GM19238 (cell line): ENCODE data around the gene NPR2.

Source experiments
- DNase-seq: peaks from one replicate; pipeline ENCODE4 v3.0.0; 2011; ENCODE audit warnings: low spot score; ENCODE audit not compliant: insufficient read length

NPR2 gene

GRCh38 chr9:35791297-35791921 is at the start of gene NPR2:
Gene NPR2, plus strand, starts transcription at chr9:35791591. Its CDS starts 818 bp downstream, at chr9:35792409.
- DNase-seq: no peak

- DNase-seq: no peak
Measured at GRCh38 chr9:35741740-35742139, 49.7 kb upstream of the NPR2 start.

- no peak for DNase-seq
Measured at GRCh38 chr9:35743452-35743851, 47.9 kb upstream of the NPR2 start.

- no peak for DNase-seq
Measured at GRCh38 chr9:35743880-35744518, 47.4 kb upstream of the NPR2 start.

GRCh38 chr9:35745569-35745968 is 45.8 kb upstream of the NPR2 start:
- DNase-seq: no peak

DNA sequence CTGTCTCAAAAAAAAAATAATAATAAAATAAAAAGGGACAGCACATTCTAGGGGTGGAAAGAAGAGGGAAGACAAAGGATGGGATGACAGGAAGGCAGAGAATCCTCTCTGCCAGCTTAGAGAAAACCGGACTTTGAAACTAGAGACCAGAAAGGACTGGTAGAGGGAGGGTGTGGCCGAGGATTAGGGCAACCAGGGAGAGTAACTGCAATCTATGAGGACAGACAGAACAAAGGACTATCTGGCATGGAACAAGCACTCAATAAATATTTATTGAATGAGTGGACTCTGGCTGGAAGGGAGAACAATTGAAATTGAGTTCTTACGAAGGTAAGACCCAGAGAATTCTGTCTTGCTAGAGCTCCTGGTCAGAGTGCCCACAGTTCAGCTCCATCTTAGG is 44.8 kb upstream of the NPR2 start:
- DNase-seq: no peak

DNA sequence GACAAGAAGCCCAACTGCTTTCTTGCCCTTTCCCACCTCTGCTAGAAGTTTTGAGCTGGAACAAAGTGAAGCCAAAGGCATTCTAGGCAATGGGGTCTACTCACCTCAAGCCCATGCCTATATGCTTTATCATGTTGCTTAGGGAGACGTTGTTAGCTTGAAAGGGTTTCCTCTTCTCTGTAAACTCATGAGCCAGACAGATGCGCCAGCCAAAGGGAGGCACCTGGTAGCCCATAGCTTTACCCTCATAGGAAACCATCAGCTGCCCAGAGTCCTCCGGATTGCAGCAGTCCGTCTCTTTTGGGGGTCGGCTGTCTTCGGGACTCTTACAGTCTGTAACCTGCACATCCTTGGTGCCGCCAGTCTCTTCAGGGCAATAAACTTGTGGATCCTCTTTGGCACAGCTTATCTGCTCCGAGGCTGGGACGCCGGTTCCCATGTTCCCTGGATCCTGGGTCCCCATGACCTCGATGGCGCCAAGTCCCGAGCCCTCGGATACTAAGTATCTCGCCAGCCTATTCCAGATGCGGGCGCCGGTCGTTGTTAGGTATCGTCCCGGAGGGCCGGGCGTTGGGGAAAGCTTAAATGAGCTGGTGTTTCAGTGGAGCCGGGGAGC is 43.0 kb upstream of the NPR2 start:
- no peak for DNase-seq

GRCh38 chr9:35748858-35749514 is 42.4 kb upstream of the NPR2 start, which contains the start of the genes GBA2 and RGP1:
Gene GBA2, minus strand, starts transcription at chr9:35749228. Its CDS starts 524 bp downstream, at chr9:35748704.
Gene RGP1, plus strand, starts transcription at chr9:35749287. Its CDS starts 469 bp downstream, at chr9:35749756.
- peak; percentile 71 for DNase-seq

- DNase-seq: no peak
Measured at GRCh38 chr9:35749515-35750255, 41.7 kb upstream of the NPR2 start.

- DNase-seq: no peak
Measured at GRCh38 chr9:35750256-35750531, 41.2 kb upstream of the NPR2 start.

DNA sequence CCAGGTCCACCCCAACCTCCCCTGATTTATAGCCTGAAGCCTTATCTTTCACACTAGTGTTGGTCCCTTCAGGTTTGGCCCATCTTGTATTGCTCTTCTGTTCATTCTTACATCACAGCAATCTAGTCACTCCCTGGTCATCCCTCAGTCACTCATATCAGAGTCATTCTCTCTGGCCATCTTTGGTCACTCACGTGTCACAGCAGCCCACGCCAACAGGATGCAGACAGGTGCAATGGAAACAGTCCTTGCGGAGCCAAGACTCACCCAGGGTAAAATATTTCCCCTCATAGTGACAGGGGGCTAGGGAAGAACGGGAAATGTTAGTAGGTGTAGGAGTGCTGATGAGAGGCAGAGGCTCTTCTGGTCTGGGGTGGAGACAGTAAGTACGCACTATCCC is 37.9 kb upstream of the NPR2 start:
- DNase-seq: no peak

DNA sequence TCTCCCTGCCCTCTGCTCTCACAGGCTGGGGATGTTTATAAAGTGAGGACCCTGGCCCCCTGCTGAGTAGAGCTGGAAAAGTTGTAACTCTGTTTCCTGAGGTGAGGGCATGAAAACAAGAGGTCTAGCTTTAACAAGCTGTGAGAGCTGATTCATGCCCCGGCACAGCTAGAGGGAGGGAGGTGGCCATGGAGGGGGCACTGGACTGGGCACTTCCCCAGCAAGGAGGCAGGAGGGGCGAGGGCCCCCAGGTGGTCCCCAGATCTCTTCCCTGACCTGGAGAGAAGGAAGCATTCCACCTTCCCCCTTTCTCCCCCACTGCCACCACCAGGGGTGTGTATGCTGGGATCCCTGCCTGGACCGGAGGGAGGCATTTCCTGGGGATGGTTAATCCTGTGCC is 37.1 kb upstream of the NPR2 start, which contains the start of gene MSMP:
Gene MSMP (minus strand): TSS at position 13 of the 400 bp plus-strand sequence. CDS start 147 bp downstream, outside the sequence.
- no peak for DNase-seq

DNA sequence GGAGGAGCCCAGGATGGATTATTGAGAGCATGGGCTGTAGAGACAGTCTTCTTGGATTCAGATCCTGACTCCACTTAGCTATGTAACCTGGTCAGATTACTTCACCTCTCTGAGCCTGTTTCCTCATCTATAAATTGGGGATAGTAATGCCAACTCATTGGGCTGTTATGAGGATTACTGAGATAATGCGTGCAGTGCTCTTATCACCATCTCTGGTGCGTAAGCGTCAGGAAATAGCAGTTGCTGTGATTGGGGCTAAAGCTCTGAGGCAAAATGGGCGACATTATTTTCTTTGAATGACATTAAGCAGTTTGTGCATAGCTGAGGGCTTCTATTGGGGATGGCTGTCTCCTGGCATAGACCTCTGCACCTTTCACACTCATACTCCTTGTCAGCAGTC is 36.3 kb upstream of the NPR2 start:
- no peak for DNase-seq

DNA sequence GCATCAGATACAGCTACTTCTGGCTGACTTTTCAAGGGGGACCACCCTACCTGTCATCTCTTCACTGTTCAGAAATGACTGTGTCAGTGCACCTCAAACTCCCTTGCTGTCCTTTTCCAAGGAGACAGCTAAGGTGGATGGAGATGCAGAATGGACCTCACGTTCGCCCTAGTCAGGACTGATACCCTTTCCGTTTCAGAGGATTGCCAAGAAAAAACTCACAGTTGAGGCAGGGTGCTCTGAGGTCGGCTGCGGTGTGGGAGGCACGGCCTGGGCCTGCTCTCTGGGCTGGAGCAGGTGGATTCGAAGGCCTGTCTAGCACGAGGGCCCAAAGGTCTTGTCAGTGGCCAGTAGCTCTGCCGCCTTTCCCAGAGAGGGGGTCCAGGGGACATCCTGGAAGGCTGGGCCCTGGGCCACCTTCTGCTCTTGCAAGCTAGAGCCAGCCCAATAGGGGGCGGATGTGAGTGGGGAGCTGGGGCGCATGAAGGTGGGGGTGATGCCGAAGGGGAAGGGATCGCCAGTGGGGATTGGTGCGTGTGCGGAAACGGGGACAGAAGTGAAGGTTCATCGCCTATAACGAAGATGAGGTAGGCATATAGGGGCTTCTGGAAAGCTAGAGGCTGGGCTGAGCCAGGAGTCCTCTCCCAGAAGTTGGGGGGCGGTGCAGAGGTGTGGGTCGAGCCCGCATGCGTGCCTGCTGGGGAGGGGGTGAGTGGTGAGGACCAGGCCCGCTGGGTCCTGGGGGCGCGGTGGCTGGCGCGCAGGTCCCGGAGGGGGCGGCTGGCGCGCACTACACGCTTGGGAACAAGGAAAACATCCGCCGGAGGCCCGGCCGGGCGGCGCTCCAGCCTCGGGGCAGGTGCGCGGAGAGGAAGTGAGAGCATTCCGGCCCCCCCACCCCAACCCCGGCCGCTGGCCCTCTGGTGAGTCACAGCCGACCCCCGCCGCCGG is 34.8 kb upstream of the NPR2 start:
- peak; percentile 40 for DNase-seq

GRCh38 chr9:35757226-35757891 is 34.0 kb upstream of the NPR2 start:
- DNase-seq: peak; percentile 16

DNA sequence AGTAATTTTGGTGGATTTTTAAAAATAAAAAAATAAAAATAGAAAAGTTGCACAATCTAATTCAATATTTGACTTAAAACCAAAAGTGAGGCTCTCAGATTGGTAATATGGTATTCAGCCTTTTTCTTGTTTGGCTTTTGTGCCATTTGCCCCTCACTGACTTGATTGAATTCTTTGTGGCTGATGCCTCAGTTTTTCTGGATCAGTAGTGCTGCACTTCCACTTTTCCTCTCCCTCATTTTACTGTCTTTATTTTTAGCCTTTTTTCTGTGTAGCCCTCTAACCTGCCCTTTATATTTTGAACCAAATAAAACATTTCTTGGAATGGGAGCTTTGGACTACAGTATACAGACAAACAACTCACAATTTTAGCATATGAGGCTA is 33.5 kb upstream of the NPR2 start:
- no peak for DNase-seq

- no peak for DNase-seq
Measured at GRCh38 chr9:35758475-35759050, 32.8 kb upstream of the NPR2 start.

DNA sequence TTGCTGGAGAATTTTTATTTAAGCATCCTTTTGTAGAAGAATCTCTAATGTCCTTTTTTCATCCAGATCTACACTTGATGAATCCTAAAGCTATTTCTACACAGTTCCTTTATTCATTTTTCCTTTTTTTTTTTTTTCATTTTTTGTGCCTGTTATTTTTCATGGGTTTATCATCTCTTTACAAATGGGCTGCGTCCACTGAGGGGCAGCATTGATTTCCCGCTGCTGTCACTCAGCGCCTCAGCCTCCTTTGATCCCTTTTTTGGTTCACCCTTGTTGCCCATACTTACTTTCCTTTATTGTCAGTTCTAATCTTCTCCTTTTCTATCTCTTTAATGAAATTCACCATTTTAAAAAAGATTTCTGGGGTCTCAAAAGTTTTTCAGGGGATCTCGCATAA is 31.6 kb upstream of the NPR2 start:
- DNase-seq: no peak

GRCh38 chr9:35760651-35761050 is 30.7 kb upstream of the NPR2 start:
- DNase-seq: no peak

DNA sequence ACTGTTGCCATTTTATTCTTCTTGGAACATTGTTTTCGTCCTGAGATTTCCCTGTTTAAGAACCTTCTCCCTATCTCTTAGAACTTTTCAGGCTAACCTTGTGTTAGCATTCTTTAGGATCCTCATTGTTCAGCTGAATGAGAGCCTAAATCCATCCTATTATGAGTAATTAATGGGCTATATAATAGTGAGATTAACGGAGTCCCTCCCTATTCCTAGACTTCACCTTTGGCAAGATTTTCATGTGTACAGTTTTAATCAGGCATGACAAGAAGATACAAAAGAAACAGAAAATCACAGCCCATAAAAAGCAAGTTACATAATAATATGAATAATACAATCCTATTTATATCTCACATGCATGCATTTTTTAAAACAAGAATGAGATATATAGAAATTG is 28.2 kb upstream of the NPR2 start:
- DNase-seq: no peak
